Activated T-helper 17 cell treated with anti-CD3 and anti-CD28 coated beads, Interleukin-2, amount 50 U/mL, for 72 hours (primary cell): ENCODE measurements around the gene RASAL3. TPM values are rescaled to one million over a fixed set of nuclear protein-coding genes. Genes with fewer than 3 reads are reported as not detected.
"Not testable (repeated sequence)": the region's sequence is repeated elsewhere in the genome, so short reads cannot be mapped to it uniquely, and the experiment has no call there.

Experiments used
- ATAC-seq: fragments of 150-1000 bp; cut with Tn5 transposase; replicated peaks from 2 replicates; pipeline ENCODE4 v1.10.0; 2021; ENCODE audit warnings: mild to moderate bottlenecking, moderate library complexity
- H3K27ac Mint-ChIP-seq: one replicate; pipeline ENCODE4 v1.8.0; 2022; ENCODE audit warnings: mixed read lengths
- H3K27me3 Mint-ChIP-seq: one replicate; pipeline ENCODE4 v1.8.0; 2022; ENCODE audit warnings: mixed read lengths
- H3K36me3 Mint-ChIP-seq: one replicate; pipeline ENCODE4 v1.8.0; 2022; ENCODE audit warnings: low read depth, mild to moderate bottlenecking, mixed read lengths
- H3K4me1 Mint-ChIP-seq: one replicate; pipeline ENCODE4 v1.8.0; 2022; ENCODE audit warnings: mixed read lengths
- H3K4me3 Mint-ChIP-seq: one replicate; pipeline ENCODE4 v1.8.0; 2022; ENCODE audit warnings: mild to moderate bottlenecking, mixed read lengths
- H3K9me3 Mint-ChIP-seq: one replicate; pipeline ENCODE4 v1.8.0; 2022; ENCODE audit warnings: mixed read lengths
- total RNA-seq, 2 donors: library from RNA; stranded (reverse); gene quantifications; one replicate each; pipeline ENCODE4 v1.2.3, GENCODE V29; 2022

Gene RASAL3
- total RNA-seq, 2 donors from 2014 or later = 126 to 134 TPM

GRCh38 chr19:15485768-15486167, 21.4 kb upstream of the RASAL3 start:
- H3K4me3 Mint-ChIP-seq, H3K36me3 Mint-ChIP-seq, H3K27me3 Mint-ChIP-seq, H3K9me3 Mint-ChIP-seq, ATAC-seq, H3K27ac Mint-ChIP-seq: not testable (repeated sequence)
- H3K4me1 Mint-ChIP-seq = peaks cover 13% of the 10 kb centered on the region

GRCh38 chr19:15480996-15481395, 16.7 kb upstream of the RASAL3 start:
- not testable (repeated sequence) for ATAC-seq, H3K36me3 Mint-ChIP-seq, H3K9me3 Mint-ChIP-seq

GRCh38 chr19:15479391-15480345, 15.3 kb upstream of the RASAL3 start, which contains the start of gene PGLYRP2:
Gene PGLYRP2 (minus strand): TSS chr19:15479501. CDS start chr19:15479371, 130 bp downstream.
- no peaks in the 10 kb centered on the region for H3K27me3 Mint-ChIP-seq
- H3K36me3 Mint-ChIP-seq = no peaks in the 10 kb centered on the region
- peak within 1 kb of the TSS; percentile 67 for H3K27ac Mint-ChIP-seq
- no peaks in the 10 kb centered on the region for H3K9me3 Mint-ChIP-seq
- H3K4me3 Mint-ChIP-seq = no peak within 1 kb of the TSS
- no peak for ATAC-seq
- H3K4me1 Mint-ChIP-seq = peaks cover 10% of the 10 kb centered on the region

More at GRCh38 chr19:15480996-15481395, 16.7 kb upstream of the RASAL3 start:
- H3K4me1 Mint-ChIP-seq, H3K27ac Mint-ChIP-seq, H3K27me3 Mint-ChIP-seq, H3K4me3 Mint-ChIP-seq: not testable (repeated sequence)

GRCh38 chr19:15476325-15476724, 12.0 kb upstream of the RASAL3 start:
- H3K27me3 Mint-ChIP-seq = no peaks in the 10 kb centered on the region
- H3K9me3 Mint-ChIP-seq = no peaks in the 10 kb centered on the region
- H3K36me3 Mint-ChIP-seq = no peaks in the 10 kb centered on the region
- no peak overlapping the region for H3K4me3 Mint-ChIP-seq
- peaks cover 10% of the 10 kb centered on the region for H3K4me1 Mint-ChIP-seq
- no peak overlapping the region for H3K27ac Mint-ChIP-seq
- no peak for ATAC-seq

GRCh38 chr19:15475611-15476010, 11.3 kb upstream of the RASAL3 start:
- Mint-ChIP-seq H3K36me3 (no peaks in the 10 kb centered on the region), H3K4me1 (peaks cover 10% of the 10 kb centered on the region), H3K27me3 (no peaks in the 10 kb centered on the region), H3K9me3 (no peaks in the 10 kb centered on the region), H3K4me3 (no peak overlapping the region), H3K27ac (no peak overlapping the region)
- ATAC-seq = no peak

- peaks cover 10% of the 10 kb centered on the region for H3K4me1 Mint-ChIP-seq
- no peaks in the 10 kb centered on the region for H3K36me3 Mint-ChIP-seq
- no peak for ATAC-seq
- H3K27me3 Mint-ChIP-seq = no peaks in the 10 kb centered on the region
- H3K9me3 Mint-ChIP-seq = no peaks in the 10 kb centered on the region
- no peak overlapping the region for H3K4me3 Mint-ChIP-seq
- no peak overlapping the region for H3K27ac Mint-ChIP-seq
Measured at GRCh38 chr19:15475169-15475568, 10.8 kb upstream of the RASAL3 start.

- not testable (repeated sequence) for H3K36me3 Mint-ChIP-seq, H3K27me3 Mint-ChIP-seq, H3K27ac Mint-ChIP-seq, ATAC-seq, H3K9me3 Mint-ChIP-seq
- Mint-ChIP-seq H3K4me1 (peaks cover 16% of the 10 kb centered on the region), H3K4me3 (peak overlapping the region; percentile 3)
Measured at GRCh38 chr19:15473821-15474220, 9.5 kb upstream of the RASAL3 start.

- ATAC-seq = no peak
- H3K4me3 Mint-ChIP-seq = no peak overlapping the region
- peaks cover 6% of the 10 kb centered on the region for H3K36me3 Mint-ChIP-seq
- H3K27me3 Mint-ChIP-seq = peaks cover 4% of the 10 kb centered on the region
- H3K27ac Mint-ChIP-seq = no peak overlapping the region
- H3K9me3 Mint-ChIP-seq = no peaks in the 10 kb centered on the region
- peaks cover 32% of the 10 kb centered on the region for H3K4me1 Mint-ChIP-seq
Measured at GRCh38 chr19:15471639-15472101, 7.3 kb upstream of the RASAL3 start.

- no peaks in the 10 kb centered on the region for H3K9me3 Mint-ChIP-seq
- peaks cover 4% of the 10 kb centered on the region for H3K27me3 Mint-ChIP-seq
- peaks cover 11% of the 10 kb centered on the region for H3K36me3 Mint-ChIP-seq
- no peak for ATAC-seq
- peak overlapping the region; percentile 94 for H3K27ac Mint-ChIP-seq
- peaks cover 40% of the 10 kb centered on the region for H3K4me1 Mint-ChIP-seq
- peak overlapping the region; percentile 74 for H3K4me3 Mint-ChIP-seq
Measured at GRCh38 chr19:15469513-15470297, 5.4 kb upstream of the RASAL3 start.

GRCh38 chr19:15468675-15469512, 4.5 kb upstream of the RASAL3 start:
- no peaks in the 10 kb centered on the region for H3K9me3 Mint-ChIP-seq
- no peak for ATAC-seq
- peak overlapping the region; percentile 74 for H3K4me3 Mint-ChIP-seq
- H3K4me1 Mint-ChIP-seq = peaks cover 41% of the 10 kb centered on the region
- peak overlapping the region; percentile 94 for H3K27ac Mint-ChIP-seq
- H3K36me3 Mint-ChIP-seq = peaks cover 15% of the 10 kb centered on the region
- peaks cover 4% of the 10 kb centered on the region for H3K27me3 Mint-ChIP-seq

- H3K4me1 Mint-ChIP-seq = peaks cover 33% of the 10 kb centered on the region
- H3K9me3 Mint-ChIP-seq = no peaks in the 10 kb centered on the region
- peaks cover 4% of the 10 kb centered on the region for H3K27me3 Mint-ChIP-seq
- H3K27ac Mint-ChIP-seq = peak overlapping the region; percentile 94
- ATAC-seq = no peak
- H3K4me3 Mint-ChIP-seq = peak overlapping the region; percentile 74
- H3K36me3 Mint-ChIP-seq = peaks cover 26% of the 10 kb centered on the region
Measured at GRCh38 chr19:15467734-15468214, 3.4 kb upstream of the RASAL3 start.

- H3K4me1 Mint-ChIP-seq = peaks cover 31% of the 10 kb centered on the region
- H3K4me3 Mint-ChIP-seq = peak overlapping the region; percentile 74
- ATAC-seq = peak; percentile 81
- H3K27ac Mint-ChIP-seq = peak overlapping the region; percentile 94
- H3K36me3 Mint-ChIP-seq = peaks cover 33% of the 10 kb centered on the region
- peaks cover 4% of the 10 kb centered on the region for H3K27me3 Mint-ChIP-seq
- no peaks in the 10 kb centered on the region for H3K9me3 Mint-ChIP-seq
Measured at GRCh38 chr19:15466851-15467733, 2.7 kb upstream of the RASAL3 start.

GRCh38 chr19:15463861-15464371, 428 bp downstream of the RASAL3 start:
- Mint-ChIP-seq H3K27me3 (peaks cover 2% of the 10 kb centered on the region), H3K9me3 (no peaks in the 10 kb centered on the region)

More at GRCh38 chr19:15463861-15464371, 428 bp downstream of the RASAL3 start:
- Mint-ChIP-seq H3K4me1 (peaks cover 31% of the 10 kb centered on the region), H3K27ac (peak overlapping the region; percentile 96), H3K4me3 (peak overlapping the region; percentile 95), H3K36me3 (peaks cover 63% of the 10 kb centered on the region)
- ATAC-seq = peak; percentile 65
